GM03348 (cell line): Measurements from ENCODE around the gene NEK1.
"Not testable (repeated sequence)": the region's sequence is repeated elsewhere in the genome, so short reads cannot be mapped to it uniquely, and the experiment has no call there.

Experiments
- DNase-seq: peaks from one replicate; pipeline ENCODE4 v3.0.0; 2012; ENCODE audit warnings: low spot score

NEK1 gene

DNA sequence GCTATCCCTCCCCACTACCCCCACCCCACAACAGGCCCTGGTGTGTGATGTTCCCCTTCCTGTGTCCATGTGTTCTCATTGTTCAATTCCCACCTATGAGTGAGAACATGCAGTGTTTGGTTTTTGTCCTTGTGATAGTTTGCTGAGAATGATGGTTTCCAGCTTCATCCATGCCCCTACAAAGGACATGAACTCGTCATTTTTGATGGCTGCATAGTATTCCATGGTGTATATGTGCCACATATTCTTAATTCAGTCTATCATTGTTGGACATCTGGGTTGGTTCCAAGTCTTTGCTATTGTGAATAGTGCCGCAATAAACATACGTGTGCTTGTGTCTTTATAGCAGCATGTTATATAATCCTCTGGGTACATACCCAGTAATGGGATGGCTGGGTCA, 118.1 kb downstream of the NEK1 start:
- not testable (repeated sequence) for DNase-seq

DNA sequence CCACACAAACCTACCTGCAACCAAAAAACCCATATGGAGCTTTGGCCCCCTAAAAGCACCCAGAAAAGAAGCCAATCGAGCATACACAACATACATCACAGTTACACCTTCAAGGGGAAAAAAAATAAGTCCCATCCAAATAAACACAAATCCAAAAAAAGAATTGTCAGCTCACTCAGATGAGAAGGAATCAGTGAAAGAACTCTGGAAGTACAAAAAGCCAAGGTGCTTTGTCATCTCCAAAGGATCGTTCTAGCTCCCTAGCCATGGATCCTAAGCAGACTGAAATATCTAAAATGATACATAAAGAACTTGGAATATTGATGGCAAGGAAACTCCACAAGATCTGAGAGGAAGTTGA, 119.2 kb downstream of the NEK1 start:
- DNase-seq = no peak

DNA sequence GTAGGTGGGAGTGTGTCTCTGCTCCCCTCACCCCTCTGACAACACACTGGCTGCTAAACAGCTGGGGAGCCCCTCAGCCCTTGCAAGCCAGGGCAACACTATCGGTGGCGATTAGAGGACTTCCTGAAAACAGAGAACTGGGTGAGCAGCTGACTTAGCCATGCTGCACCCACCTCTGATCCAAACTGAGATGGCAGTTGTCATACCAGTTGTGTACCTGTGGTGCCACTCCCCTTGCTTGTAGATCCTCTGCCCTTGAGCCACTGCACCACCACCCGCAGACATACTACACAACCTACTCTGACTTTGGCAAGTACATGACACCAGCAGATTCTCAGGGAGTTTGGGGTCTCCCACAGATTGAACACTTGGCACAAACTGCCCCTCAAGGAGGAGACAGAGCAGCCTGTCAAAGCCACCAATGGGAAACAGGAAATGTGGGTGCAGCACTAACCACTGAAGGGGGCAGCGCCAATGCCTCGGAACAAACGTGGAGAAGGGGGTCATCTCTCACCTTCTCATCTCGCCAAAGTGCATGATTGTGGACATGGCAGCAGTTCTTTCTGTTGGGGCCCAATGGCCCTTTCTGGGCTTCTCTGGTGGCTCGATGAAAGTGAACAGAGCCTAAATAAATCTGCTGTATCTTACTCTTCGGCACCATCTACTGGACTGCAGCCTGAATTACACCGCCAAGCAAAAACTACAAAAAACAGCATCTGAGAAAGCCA, 119.8 kb downstream of the NEK1 start:
- peak; percentile 69 for DNase-seq

DNA sequence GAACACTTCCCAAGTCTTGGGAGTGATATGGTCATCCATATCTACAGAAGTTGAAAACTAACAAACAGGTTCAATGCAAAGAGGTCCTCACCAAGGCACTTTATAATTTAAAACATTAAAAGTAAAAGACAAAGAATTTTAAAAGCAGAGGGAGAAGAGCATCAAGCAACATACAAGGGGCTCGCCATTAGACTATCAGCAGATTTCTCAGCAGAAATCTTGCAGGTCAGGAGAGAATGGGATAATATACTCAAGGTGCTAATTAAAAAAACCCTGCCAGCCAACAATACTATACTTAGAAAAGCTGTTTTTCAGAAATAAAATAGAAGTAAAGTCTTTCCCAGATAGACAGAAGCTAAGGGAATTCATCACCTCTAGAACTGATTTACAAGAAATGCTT, 121.2 kb downstream of the NEK1 start:
- DNase-seq = no peak

DNA sequence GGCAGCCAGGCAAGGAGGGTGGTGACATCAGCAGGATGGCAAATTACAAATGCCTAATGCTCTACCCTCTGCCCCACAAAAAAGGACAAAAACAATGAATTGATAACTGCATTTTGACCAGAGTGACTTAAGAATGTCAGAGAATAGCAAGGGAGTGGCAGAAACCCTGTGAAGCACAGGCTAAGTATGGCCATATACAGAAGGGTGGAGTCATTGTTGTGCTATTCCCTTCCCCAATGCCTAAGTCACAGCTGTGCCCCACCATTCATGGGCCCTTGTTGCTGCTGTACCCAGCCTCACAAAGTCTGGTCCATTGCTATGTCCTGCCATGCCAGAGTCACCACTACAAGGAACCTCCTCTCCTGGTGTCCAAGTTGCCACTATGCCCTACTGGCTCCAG, 123.1 kb downstream of the NEK1 start:
- no peak for DNase-seq

DNA sequence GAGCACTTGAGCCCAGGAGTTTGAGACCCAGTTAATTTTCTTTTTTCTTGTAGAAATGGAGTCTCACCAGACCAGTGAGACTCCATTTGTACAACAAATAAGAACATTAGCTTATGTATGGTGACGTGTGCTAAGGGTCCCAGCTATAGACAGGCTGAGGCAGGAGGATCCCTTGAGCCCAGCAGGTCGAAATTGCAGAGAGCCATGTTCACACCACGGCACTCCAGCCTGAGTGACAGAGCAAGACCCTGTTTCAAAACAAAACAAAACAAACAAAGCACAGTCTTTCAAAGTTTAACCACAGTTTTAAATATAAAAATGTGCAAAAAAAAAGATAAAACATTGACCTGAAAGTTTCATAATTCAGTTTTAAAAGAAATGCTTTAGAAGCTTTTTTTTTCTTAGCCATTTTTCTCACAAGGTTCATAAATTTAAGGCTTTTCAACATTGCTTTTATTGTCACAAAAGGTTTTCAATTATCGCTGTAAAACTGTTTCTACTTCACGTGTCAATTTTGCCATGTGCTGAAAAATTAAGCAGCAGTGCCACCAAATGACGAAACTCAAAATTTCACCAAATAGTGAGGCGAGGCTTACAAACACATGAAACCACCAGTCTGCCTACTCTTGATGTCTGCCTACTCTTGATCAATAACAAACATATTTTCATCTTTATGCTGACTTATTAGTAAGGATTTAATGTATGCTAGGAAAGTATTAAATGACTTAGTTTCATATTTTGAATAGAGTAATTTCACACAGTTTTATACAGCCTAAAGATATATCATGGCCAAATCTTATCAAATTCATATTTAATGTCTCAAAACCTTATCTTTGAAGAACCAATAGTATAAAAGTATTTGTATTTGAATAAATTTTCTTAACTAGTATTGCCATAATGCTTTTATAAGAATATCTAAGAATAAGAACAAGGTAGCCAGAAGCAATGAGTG, 126.3 kb downstream of the NEK1 start:
- peak; percentile 63 for DNase-seq

DNA sequence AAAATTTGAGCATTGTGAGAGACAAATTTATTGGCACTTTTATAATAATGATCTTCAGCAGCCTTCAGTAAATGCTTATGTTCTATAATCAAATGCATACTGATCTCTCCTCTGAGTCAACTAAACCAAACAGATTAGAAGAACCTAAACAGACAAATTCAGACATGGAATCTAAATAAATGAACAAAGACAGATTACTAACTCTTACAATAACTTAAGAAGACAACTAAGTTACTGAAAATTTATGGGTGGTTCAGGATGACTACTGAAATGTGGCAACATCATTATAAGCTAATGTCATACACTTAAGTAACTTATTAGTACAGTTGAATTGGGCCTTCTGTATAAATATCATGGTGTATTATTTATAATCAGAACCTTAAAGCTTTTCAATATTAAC, 127.3 kb downstream of the NEK1 start:
- peak; percentile 10 for DNase-seq

DNA sequence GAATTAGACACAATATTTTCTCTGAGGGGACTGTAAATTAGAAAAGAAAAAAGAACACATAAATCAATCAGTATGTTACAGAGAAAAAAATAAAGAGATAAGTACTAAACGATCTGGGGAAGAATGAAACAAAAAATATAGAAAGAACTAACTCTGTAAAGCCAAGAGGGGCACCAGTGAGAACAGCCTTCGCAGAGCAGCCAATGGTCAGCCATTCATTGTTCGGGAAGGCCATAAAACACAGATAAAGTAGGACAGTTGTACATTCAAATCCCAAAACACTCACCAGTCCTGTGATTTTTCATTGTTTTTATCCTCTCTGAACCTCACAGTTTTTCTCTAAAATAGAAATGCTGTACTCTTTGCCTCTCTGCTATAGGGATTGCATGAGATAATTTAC, 127.9 kb downstream of the NEK1 start:
- DNase-seq = peak; percentile 7

DNA sequence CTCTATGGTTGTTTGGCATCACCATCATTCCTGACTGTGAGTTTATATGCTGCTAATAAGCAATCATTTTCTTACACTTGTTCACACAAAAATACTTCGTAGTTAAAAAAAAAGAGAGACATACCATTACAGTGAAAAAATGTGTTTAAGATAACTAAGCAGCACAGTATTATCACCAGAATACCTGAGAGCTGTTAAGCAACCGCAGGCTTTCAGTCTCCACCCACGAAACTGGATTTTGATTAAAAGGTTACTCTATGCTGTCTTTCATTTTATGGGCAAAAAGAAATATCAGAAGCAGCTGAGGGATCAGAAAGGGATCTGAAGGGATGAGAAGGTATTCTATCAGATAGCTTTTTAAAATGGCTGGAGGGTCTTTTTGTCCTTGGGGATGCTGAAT, 148.3 kb downstream of the NEK1 start:
- no peak for DNase-seq

DNA sequence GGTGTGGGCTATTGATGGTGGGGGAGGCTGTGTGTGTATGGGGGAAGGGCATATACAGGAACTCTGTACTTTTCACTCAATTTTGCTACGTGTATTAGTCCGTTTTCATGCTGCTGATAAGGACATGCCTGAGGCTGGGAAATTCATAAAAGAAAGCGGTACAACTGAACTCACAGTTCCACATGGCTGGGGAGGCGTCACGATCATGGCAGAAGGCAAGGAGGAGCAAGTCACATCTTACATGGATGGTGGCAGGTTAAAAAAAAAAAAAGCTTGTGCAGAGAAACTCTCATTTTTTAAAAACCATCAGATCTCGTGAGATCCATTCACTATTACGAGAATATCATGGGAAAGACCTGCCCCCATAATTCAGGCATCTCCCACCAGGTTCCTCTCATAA, 152.3 kb downstream of the NEK1 start:
- no peak for DNase-seq

DNA sequence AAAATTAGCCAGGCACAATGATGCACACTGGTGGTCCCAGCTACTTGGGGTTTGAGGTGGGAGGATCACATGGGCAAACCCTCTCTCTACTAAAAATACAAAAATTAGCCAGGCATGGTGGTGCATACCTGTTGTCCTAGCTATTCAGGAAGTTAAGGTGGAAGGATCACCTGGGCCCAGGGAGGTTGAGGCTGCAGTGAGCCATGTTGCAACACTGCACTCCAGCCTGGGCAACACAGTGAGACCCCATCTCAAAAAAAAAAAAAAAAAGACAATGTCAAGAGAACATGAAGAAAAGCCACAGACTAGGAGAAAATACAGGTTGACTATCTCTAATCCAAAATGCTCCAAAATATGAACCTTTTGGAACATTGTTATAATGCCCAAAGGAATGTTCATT, 153.8 kb downstream of the NEK1 start:
- no peak for DNase-seq

DNA sequence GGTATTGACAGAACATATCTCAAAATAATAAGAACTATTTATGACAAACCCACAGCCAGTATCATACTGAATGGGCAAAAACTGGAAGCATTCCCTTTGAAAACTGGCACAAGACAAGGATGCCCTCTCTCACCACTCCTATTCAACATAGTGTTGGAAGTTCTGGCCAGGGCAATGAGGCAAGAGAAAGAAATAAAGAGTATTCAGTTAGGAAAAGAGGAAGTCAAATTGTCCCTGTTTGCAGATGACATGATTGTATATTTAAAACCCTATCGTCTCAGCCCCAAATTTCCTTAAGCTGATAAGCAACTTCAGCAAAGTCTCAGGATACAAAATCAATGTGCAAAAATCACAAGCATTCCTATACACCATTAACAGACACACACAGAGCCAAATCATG, 159.7 kb downstream of the NEK1 start:
- DNase-seq = not testable (repeated sequence)

DNA sequence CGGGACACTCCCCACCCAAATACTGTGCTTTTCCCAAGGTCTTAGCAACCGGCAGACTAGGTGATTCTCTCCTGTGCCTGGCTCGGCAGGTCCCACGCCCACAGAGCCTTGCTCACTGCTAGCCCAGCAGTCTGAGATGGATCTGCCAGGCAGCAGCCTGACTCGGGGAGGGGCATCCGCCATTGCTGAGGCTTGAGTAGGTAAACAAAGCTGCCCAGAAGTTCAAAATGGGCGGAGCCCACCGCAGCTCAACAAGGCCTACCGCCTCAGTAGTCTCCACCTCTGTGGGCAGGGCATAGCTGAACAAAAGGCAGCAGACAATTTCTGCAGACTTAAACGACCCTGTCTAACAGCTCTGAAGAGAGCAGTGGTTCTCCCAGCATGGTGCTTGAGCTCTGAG, 163.4 kb downstream of the NEK1 start:
- DNase-seq = not testable (repeated sequence)

DNA sequence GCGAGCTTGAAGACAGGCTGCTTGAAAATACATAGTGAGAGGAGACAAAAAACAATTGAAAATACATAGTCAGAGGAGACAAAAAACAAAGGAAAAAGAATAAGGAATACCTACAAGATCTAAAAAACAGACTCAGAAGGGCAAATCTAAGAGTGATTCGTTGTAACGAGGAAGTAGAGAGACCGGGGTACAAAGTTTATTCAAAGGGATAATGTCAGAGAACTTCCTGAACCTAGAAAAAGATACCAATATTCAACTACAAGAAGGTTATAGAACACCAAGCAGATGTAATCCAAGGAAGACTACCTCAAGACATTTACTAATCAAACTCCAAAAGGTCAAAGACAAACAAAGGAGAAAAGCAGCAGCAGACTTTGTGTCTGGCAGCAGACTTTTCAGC, 165.6 kb downstream of the NEK1 start:
- no peak for DNase-seq

DNA sequence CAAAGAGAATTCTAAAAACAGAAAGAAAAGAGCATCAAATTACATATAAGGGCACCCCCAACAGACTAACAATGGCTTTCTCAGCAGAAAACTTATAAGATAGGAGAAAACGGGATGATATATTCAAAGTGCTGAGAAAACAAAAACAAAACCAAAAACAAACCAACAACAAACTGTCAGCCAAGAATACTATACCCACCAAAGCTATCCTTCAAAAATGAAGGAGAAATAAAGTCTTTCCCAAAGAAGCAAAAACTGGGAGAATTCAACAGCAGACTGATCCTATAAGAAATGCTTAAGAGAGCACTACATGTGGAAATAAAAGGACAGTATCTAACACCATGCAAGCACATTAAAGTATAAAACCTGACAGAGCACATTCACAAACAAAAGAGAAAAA, 168.6 kb downstream of the NEK1 start:
- DNase-seq = no peak

DNA sequence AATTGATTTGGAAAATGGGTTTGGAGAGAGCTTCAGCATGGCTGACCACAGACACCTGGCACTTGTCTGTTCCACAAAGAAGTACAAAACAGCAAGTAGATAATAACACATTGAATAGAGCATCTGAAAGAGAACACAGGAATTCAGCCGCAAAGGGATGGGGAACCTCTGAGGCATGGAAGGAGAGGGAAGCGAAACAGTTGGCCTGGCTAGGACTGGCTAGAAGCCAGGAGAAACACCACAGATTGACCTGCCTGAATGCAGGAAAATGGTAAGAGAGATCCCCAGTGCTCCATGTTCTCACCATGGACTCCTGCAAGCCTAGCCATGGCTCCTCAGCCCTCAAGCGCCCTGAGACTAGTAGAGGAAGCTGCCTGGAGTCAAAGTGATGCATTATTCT, 171.9 kb downstream of the NEK1 start:
- DNase-seq = no peak

DNA sequence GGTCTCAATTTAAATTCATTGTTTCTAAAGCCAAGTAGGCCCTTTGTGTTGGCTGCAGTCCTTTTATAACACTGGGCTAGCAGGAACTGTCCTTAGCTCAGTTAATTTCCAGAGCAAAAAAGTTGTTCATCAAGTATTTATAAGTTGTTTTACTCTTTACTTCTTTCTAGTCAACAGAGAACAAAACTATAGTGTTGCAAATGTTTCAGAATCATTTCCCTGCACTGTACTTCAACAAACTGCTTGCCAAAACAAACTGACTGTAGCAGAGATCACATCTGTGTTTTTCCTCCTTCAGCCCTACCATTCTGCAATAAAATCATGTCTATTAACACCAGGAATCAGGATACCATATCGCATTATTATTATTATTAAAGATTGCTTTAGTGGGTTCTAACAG, 173.1 kb downstream of the NEK1 start:
- peak; percentile 11 for DNase-seq

DNA sequence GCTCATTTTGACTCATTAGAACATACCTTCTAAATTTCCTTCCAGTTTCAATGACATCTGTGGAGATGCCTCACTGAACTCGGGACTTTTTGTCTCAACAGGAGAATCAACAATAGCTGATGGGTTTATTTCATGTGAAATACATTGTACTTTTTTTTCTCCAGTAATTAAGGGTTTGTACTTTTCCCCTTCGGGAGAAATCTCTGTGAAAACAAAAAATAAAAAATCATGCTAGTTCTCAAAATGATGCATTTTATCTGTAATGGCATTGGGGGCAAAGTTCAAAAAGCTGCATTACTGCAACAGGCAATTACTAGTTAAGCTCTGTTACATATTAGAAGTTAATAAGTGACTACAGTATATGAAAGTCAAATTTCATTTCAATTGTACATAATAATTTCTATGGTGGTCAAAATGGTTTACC, 174.3 kb downstream of the NEK1 start:
- DNase-seq = no peak

DNA sequence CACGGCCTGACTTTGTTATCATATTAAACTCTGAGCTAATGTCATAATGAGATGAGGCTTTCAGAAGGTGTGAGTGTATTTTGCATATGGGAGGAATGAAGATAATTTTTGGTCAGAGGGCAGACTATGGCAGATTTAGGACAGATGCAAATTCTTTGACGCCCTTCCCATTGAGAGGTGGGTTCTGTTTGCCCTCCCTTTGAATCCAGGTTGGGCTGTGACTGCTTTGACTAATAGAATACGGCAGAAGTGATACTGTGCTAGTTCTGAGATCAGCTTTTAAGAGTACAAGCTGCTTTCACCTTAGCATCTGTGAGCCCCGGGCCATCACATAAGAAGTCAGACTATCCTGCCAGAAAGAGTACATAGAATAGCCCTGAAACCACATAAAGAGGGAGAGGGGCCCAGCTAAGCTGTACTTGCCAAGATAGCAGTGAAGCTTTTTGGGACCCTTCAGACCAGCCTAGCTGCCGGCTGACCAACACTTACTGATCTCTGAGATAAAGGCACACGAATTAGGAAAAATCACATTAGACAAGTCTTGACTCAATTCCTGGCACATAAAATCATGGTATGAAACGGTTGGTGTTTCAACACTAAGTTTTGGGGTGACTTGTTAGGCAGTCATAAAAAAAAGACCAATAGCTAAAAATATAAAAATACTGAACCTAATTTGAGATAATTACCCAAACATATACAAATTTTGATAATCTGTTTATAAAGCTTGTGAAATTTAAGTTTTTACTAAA, 174.9 kb downstream of the NEK1 start:
- DNase-seq = no peak

DNA sequence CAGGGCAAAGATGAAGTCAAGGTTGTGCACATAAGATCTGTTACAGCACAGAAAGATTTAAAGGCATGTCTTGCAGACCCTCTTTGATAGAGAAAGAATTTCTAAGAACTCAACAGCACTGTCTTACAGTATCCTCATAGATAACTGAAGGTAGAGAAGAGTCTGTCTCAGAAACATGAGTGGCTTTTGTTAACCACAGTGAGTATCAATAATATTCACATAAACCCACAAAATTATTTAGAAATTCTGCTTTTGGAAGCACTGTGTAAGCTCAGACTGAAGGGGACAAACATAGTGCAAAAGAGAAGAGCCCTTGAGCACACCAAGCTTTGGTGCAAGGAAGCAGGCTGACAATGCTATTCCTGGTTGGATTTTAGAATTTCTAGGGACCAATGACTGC, 175.6 kb downstream of the NEK1 start:
- DNase-seq = no peak

DNA sequence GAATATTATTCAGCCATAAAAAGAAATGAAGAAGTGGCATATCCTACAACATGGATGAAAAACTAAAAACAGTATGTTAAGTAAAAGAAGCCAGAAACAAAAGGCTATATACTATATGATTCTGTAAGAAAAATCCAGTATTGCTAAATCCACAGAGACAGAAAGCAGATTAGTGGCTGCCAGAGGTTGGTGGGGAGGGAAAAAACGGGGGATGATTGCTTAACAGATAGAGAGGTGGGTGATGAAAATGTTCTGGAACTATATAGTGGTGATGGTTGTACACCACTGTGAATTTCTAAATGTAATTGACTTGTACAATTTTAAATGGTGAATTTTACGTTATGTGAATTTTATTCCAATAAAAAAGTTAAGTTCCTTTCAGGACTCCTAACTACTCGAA, 184.0 kb downstream of the NEK1 start:
- no peak for DNase-seq

DNA sequence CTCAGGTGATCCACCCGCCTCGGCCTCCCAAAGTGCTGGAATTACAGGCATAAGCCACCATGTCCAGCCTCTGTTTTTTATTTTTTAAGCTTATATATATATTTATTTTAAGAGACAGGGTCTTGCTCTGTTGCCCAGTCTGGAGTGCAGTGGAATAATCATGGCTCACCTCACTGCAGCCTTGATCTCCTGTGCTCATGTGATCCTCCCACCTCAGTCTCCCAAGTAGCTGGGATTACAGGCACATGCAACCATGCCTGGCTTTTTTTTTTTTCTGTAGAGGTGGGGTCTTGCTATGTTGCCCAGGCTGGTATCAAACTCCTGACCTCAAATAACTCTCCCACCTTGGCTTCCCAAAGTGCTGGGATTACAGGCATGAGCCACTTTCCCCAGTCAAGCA, 184.7 kb downstream of the NEK1 start:
- not testable (repeated sequence) for DNase-seq

DNA sequence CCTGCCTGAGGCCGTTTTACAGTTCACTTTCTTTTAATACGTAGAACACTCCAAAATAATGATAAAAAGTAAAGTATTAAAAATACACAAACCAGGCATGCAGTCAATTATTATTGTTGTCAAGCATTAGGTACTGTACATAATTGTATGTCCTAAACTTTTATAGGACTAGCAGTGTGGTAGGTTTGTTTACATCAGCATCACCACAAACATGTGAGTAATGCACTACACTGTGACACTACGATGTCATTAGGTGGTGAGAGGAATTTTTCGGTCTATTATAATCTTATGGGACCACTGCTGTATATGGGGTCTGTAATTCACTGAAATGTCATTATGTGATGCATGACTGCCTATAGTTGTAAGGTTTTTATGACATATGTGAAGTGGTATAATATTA, 192.1 kb downstream of the NEK1 start:
- DNase-seq = no peak
